ENCODE results near the gene MLH3.
"Not testable (repeated sequence)": the region's sequence is repeated elsewhere in the genome, so short reads cannot be mapped to it uniquely, and the experiment has no call there.

The MLH3 gene

DNA sequence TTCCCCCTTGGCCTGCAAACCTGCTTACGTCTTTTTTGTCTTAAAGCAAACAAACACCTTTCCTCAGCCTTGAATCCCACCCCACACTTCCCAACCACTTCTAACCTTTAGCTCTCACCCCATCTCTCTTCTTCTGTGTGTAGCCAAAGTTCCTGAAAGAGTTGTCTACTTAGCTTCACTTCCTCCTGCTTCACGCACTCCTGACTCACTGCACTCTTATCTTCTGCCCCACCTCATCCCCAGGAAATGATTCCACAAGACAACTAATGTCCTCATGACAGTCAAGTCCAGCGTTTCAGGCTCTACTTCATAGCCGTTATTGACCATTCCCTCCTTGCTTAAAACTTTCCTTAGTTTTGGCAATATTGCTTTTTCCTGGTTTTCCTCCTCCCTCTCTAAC is 26.2 kb downstream of the MLH3 start:
- no peak for DNase-seq

DNA sequence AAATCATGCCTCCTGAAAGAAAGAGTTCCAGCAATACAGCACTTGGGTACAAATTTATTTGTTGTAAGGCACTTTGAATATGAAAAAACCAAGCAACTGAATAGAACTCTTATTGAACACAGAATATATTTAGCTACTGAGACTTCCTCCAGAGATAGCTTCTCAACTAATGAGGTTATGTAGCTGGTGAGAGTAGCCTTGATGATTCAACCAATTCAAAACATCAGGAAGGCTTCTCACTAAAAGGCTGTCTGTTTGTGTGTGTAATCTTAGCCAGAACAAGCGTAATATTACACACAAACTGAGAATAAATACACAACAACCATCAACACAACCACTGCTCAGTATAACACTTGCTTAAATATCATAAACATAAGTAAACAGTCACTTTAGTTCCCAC is 28.2 kb downstream of the MLH3 start:
- no peak for DNase-seq

DNA sequence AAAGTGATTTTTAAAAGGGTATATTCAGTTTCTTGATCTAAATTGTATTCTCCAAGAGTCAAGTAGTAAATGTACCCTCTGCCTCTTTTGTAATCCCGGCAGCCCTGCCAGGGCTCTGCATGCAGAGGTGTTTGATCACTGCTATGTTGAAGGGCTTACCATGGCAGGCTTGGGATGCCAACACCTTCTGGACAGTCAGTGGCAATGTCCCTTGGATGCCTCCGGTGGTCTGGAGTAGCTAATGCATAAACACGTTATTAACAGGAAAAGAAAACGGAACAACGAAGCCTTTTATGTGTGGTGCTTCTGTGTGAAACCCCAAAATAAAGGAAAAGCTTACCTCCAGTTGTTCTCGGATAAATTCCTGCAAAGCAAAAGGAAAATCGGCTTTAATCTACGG is 28.6 kb downstream of the MLH3 start:
- peak; percentile 9 for DNase-seq

DNA sequence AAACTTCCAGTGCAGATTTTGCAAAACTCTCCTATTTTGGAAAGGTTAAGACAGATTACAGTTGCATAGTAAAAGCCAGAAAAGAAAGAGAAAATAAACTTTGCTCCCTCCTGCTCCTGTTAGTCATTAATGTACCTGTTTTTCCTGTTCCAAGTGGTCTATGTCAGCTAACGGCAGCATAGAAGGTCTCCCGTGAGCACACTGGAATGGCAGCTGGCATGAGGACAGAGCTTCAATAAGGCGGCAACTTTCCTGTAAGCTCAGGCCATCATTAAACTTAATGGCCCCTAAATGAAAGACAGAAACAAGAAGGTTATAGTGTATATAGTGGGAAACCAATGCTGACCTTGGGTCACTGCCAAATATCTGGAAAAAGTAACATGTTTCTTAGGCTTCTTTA is 32.6 kb downstream of the MLH3 start:
- no peak for DNase-seq

DNA sequence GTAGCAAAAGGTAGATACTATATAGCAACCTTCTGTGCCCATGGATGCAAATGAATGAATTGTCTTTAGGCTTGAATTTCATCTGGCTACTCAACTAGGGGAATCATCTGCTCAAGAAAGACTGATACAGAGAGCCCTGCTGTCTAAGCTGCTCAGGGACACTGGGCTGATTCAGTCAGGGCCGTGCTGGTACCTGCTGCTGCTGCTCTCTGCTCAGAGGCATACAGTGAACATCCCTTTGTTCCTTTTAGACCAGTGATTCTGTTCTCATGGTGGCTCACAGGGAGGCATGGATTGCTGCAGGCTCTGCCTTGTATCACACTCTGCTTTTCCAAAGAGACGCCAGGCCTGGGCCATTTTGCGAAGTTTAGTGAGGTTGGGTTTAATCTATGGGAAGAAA is 34.5 kb downstream of the MLH3 start:
- no peak for DNase-seq

DNA sequence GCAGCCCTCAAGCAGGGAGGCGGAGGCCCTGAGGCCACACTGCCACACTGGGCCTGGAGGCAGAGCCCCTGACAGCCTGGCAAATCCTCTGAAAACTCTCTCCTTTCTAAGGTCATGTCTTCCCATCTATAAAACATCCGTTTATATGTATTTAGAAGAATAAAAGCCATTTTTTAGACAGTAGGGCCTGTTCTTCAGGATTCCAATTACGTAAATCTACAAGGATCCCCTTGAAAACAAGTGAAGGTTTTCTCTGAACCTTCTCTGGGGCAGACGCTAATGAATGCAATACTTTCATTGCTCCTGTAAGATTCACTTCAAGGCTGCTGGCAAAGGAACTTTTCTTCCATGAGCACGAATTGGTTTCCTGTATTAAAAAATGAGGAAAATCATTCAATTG is 35.8 kb downstream of the MLH3 start:
- no peak for DNase-seq

DNA sequence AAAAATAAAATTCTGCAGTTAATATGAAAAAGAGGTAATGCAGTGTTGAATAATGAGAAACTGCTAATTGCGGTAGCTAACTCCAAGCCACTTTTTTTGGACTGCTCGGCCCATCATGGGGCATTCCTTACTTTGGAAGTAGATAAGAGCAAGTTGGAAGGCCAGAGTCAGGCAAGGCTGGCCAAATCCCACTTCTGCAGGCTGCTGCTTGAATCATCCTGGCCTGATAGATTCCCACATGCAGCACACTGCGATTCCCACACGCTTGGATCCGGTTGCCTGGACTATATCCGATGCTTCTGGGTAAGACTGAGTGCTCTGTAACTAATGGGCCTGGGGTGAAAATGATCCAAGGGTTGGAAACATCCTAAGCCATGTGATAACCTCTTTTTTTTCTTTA is 38.0 kb downstream of the MLH3 start:
- DNase-seq: no peak

DNA sequence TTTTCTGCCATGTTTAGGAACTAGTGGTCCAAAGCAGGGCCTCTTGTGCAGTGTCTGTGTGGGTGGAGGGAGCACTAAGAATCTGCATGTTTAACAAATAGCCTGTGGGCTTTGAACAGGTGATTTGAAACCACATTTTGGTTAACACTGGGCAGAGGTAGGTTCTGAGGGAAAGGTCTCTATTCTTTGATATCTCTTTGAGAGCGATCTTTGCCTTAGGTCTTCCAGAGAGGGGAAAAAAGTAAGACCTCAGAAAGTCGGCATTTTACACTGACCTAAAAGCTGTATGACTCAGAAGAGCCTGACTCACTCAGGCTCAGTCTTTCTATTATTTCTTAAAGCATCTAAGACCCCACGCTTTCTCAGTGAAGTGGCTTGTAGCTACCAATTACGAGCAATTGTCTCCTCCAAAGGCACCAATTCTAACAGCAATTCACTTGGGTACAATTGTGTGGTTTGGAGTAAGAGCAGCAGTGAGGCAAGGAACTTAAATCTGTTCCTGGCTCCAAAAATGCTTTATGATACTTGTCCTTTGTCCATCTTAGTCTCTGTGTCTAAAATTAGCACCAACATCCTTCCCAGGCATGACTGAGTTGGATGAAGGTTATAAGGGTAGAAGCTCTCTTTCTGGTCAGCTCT is 39.8 kb downstream of the MLH3 start:
- no peak for DNase-seq

DNA sequence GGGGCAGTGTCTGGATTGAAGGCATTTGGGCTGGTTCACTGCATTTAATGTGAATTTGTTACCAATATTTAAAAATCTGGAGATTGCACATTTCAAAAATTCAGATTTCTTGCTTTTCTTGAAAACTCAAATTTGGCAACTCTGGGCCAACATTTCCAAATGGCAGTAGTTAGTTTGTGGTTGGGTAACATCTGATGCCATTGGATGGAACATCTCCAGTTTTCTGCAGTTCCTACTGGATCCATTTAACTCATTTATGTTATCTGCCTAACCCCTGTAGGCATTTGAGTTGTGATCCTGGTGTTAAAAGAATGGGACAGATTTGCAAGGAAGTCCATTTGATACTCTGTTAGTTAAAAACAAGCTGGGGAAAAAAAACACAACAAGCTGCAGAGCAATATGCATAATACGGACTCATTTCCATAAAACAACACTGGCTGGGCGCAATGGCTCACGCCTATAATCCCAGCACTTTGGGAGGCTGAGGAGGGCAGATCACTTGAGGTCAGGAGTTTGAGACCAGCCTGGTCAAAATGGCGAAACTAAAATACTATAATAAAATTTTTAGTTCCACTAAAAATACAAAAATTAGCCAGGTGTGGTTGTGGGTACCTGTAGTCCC is 40.7 kb downstream of the MLH3 start:
- no peak for DNase-seq

DNA sequence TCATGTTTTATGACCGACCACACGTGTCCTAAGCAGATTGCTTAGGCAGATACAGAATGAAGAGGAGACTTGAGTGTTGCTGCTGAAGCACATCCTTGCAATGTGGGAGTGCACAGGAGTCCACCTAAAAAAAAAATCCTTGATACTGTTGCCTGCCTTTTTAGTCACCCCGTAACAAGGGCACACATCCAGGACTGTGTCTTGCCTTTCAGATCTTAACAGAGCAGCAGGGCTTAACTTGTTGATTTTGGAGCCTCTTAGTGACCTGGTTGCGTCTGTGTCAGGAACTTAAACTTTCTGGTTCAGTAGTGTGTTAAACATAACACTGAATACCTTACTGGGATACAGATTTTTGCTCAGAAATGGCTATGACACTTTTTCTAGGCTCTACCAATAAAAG is 42.1 kb downstream of the MLH3 start:
- DNase-seq: no peak

DNA sequence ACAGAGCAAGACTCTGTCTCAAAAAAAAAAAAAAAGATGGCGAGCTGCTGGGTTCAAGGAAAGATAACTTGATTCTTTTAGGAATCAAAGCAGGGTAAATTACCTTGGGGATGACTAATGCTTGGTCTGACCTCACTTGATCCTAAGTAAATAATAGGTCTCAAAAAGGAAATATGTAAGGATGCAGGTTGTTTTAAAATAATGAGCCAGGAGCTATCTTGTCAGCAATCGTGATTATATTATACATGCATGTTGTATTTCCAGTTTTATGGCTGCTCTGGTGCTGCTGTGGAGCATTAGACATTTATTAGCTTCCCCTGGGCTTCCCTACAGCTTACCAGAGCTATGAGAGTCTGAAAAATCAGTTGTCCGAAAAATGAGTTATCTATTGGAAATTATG is 45.9 kb downstream of the MLH3 start:
- no peak for DNase-seq

DNA sequence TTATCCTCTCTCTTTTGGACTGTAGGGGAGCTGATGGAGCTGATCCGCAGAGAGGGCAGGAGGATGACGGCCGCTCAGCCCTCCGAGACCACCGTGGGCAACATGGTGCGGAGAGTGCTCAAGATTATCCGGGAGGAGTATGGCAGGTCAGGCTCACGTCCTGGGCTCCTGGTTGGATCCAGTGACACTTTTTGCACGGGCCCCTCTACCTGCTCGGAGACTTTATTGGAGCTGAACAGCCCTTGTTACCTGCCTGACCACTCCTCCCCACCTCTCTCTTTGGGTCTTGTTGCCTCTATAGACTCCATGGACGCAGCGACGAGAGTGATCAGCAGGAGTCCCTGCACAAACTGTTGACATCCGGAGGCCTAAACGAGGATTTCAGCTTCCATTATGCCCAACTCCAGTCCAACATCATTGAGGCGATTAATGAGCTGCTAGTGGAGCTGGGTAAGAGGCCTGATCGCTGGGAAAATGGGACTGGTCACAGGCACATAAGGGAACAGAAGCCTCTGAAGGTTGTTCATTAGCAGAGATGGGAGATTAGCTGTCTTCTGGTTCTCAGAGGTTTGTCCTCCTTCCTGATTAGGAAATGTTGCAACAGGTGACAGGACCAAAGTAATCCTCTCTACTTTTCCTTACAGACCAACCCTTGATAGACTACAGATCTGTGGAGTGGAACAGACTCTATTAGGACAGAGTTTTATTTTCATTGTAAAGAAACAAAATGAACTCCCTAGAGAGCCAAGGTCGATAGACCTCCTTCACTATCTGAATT is 47.8 kb downstream of the MLH3 start:
- no peak for DNase-seq

DNA sequence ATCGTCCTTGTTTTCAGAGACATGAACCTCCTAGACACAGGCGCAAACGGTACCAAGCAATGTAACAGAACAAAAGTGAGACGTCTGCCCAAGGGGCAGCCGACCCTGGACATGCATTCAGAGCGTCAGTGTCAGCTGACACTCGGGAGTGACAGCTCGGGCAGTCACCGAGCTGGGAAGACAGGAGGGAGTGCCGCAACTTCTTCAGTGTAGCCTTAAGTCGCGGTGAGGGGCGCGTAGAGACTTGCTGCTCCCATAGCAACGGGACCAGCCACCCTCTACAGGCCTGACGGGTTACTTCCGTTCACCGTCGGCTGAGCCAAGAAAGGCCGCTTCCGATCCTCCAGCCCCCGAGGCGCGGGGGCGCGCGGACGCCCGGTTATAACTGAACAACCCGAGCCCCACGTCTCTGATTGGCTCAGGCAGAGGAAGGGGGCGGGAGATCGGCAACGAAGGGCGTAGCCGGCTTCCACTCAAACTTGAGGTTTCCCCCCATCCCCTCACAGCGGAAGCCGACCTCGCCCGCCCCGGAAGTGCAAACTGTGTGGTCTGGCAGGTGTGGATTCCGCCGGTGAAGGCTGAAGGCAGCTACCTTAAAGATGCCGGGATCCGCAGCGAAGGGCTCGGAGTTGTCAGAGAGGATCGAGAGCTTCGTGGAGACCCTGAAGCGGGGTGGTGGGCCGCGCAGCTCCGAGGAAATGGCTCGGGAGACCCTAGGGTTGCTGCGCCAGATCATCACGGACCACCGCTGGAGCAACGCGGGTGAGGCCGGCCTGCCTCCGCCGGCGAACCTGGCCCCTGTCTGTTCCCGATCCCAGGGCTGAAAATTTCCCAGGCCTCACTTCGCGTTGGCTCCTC is 48.6 kb downstream of the MLH3 start, which contains the start of gene EIF2B2:
TSS of gene EIF2B2 (plus strand) at position 530 of the 858 bp plus-strand sequence. CDS start at position 600, 70 bp downstream.
- DNase-seq: peak; percentile 98

DNA sequence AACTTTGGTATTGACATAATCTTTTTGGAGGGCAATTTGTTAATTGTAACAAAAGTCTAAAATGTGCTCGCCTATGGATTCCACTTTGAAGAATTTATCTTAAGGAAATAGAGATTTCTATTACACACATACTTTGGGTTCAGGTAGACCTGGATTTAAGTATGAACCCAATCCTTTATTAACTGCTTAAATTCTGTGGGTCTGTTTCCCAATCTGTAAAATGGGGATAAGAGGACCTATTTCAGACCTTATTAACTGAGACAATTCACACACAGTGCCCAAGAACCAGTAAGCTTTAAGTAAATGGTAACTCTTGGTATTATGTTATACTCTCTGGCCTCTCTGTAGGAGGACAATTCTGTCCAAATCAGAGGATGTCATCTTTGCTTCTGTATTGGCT is 49.4 kb downstream of the MLH3 start:
- no peak for DNase-seq

DNA sequence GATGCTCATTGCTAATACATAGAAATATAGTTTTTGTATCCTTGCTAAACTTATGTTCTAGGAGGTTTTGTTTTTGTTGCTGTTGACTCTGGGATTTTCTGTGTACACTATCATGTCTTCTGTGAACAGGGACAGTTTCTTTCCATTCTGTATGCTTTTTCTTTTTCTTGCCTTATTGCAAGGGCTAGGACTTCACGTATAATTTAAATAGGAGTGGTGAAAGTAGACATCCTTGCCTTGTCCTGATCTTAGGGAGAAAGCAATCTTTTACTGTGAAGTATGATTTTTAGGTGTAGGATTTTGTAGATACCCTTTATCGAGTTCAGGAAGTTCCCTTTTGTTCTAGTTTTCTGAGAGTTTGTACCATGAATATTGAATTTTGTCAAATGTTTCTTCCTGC is 50.0 kb downstream of the MLH3 start:
- no peak for DNase-seq

DNA sequence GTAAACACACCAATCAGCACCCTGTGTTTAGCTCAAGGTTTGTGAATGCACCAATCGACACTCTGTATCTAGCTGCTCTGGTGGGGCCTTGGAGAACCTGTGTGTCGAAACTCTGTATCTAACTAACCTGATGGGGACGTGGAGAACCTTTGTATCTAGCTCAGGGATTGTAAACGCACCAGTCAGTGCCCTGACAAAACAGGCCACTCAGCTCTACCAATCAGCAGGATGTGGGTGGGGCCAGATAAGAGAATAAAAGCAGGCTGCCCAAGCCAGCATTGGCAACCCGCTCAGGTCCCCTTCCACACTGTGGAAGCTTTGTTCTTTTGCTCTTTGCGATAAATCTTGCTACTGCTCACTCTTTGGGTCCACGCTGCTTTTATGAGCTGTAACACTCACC is 55.5 kb downstream of the MLH3 start:
- not testable (repeated sequence) for DNase-seq

DNA sequence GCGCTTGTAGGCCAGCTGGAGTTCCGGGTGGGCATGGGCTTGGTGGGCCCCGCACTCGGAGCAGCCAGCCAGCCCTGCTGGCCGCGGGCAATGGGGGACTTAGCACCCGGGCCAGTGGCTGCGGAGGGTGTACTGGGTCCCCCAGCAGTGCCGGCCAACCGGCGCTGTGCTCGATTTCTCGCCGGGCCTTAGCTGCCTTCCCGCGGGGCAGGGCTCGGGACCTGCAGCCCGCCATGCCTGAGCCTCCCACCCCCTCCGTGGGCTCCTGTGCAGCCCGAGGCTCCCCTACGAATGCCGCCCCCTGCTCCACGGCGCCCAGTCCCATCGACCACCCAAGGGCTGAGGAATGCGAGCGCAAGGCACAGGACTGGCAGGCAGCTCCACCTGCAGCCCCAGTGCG is 57.1 kb downstream of the MLH3 start:
- not testable (repeated sequence) for DNase-seq

DNA sequence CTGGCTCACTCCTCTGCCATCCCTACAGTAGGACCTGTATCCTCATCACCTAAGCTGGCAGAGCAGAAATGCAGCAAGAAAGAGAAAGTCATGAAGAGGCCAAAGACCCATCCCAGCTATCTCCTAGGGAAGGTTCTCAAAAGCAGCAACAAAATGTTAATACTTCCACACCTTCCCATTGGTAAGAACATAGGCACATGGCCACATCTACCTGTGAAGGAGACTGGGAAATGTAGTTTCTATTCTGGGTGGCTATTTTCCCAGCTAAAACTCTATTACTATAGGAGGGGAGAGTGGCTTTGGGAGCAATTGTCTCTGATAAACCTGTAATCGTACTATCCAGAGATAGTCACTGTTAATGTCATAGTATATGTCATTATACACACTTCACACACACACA is 62.3 kb downstream of the MLH3 start:
- no peak for DNase-seq

DNA sequence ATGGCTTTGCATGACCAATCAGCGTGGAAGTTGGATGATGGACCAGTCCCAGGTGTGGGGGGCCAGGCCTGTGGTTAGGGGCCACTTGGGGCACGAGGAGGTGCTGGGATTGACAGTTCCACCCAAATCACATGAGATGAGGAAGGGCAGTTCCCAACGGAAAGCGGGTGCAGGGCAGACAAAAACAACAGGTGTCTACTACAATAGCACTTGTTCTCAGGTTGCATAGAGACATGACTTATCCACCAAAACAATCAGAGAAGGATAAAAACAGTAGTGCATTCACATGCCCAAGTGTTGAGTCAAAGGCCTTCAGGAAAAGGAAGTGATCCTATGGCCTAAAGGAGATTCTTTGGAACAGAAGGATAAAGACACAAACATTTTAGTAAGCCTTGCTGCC is 63.1 kb downstream of the MLH3 start:
- no peak for DNase-seq

DNA sequence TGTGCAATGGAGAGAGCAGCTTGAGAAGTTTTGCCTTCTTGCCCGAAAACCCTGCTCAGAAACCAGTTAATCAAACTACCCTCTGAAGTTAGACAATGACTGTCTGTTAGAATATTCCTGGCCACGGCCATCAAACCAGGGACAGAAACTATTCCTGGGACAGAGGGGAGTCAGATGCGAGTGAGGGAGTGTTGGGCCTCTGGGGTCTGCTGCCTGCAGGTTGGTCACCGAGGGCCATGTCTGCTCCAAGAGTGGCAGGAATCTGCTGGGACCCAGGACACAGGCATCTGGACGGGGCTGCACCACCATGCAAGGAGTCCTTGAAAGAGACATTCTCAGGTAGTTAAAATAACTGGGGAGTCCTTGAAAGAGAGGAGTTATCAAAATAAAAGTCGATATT is 65.5 kb downstream of the MLH3 start:
- DNase-seq: no peak

DNA sequence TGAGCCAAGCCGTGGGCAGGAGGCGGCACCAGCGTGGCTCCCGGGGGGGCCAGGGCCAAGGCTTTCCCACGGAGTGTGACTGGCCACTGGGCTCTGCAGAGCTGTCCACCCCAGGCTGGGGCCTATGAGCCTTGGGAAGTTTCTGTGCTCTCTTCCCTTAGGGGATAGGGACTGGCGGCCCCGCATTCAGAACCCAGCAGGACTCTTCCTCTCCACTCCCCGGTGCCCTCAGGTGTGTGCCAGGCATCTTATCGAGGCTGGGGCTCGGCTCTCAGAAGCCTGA is 66.3 kb downstream of the MLH3 start:
- no peak for DNase-seq

DNA sequence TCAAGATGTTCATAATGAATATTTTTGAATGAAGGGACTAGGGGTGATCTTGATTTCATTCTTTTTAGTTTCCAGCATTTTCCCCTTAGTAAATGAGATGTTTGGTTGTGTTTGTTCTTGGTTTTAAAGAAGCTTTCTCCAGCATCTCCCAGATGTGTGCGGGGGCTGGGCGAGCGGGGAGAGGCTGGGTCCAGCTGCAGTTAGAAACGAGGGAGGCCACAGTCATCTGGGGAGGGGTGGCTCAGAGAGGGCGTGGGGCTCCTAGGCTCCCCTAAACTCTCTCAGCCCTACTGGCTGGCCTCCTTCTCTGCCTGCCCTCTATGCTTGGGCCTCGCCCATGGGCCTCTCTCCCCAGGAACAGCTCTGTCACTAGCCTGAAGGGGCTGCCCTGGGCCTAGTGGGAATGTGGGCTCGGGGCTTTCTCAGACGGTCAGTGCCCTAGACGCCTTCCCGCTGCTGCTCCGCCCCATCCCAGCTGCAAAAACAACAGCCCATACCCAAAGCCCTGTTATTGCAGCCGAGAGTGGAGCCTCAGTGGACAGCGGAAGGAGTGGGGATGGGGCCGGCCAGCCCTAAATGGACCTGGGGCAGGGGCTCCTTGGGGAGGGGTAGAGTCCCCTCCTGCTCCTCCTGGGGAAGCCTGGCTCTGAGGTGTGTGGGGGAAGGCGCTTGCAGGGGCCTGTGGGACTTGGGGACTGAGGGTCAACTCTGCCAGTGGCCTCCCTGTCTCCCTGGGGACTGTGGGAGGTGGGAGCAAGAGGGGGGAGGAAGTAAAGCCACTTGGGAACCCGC is 66.8 kb downstream of the MLH3 start:
- DNase-seq: no peak

DNA sequence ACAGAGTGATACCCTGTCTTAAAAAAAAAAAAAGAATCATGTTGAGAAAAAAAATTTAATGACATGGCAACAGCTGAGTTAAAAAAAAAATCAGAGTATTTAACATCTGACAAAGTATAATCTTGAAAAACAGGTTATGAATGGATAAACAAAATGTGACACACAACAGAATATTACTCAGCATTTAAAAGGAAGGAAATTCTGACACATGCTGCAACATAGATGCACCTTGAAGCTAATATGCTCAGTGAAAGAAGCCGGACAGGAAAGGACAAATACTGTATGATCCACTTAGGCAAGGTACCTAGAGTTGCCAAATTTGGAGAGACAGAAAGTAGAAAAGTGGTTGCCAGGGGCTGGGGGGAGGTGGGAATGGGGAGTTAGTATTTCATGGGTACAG is 67.9 kb downstream of the MLH3 start:
- DNase-seq: no peak

Data from COR-L47 (cell line).